Heart left ventricle (tissue), 13 donors: Measurements from ENCODE around the gene GPR183.

Source experiments
- CTCF ChIP-seq, 12 donors: fragments of 200-600 bp; sonication (generic) in 4 of 12; IDR thresholded peaks; one replicate each; pipeline versions ENCODE4 v1.5.0 to v1.8.0; 2018 to 2022; ENCODE audit warnings: antibody characterized with exemption in 12 of 12, mild to moderate bottlenecking in 5 of 12
- POLR2A ChIP-seq, 2 donors: fragments of 450-650 bp; IDR thresholded peaks; one replicate each; pipeline ENCODE4 v1.6.1; 2017; ENCODE audit warnings: antibody characterized with exemption in 2 of 2, mild to moderate bottlenecking in 2 of 2, moderate library complexity in 2 of 2
- donor health status: ischemic (EF 13 %, LVEDD 7.1; RV severe dilation, severe dysfunction).
- donor health status: DM: no; HTN: yes; CAD: no.
- donor health status: DM: no; HTN: no; CAD: no.
- donor health status: ischemic (EF 25% LVEDD 6.9; RV normal size, moderate dysfunction).
- donor health status: ischemic (EF 25% LVEDD 5.7; RV mildly dilated, moderate dysfunction).
- donor health status: ischemic (EF 35%, LVEDD 5.7; RV mildly dilated, moderate dysfunction).
- donor health status: nonischemic (EF 11% LVEDD 7.7; RV severe dilation, severe dysfunction).
- donor health status: DM: yes; HTN: yes; CAD: no.
- donor health status: PGD.
- donor health status: ischemic (EF 29% LVEDD 5.4; RV normal size, mild dysfunction).
- donor health status: nonischemic (EF 23%, LVEDD 6.1; RV moderate dilation, normal function).

- TF ChIP-seq CTCF (IDR thresholded peaks at IDR 0.05), result no peak
- TF ChIP-seq POLR2A (IDR thresholded peaks at IDR 0.05), result no peak
Measured at GRCh38 chr13:99301913-99302636, 5.1 kb downstream of the GPR183 start.
